ENCODE measurements around the gene MCRS1.
"Not testable (repeated sequence)": the region's sequence is repeated elsewhere in the genome, so short reads cannot be mapped to it uniquely, and the experiment has no call there.

Gene MCRS1

DNA sequence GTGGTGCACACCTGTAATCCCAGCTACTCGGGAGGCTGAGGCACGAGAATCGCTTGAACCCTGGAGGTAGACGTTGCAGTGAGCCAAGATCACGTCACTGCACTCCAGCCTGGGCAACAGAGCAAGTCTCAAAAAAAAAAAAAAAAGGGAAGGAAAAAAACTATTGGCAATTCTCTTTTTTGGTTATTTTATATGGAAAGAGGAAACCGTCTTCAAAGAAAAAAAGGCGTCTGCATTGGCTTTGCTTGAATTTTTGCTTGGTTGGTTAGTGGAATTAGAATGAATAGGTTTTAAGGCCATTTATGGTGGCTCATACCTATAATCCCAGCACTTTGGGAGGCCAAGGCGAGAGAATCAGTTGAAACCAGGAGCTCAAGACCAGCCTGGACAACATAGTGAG is 58.3 kb downstream of the MCRS1 start:
- not testable (repeated sequence) for DNase-seq

Data from stimulated activated CD4-positive, alpha-beta T cell treated with anti-CD3 and anti-CD28 coated beads, Interleukin-4, amount 100 ng/mL, for 4 hours (primary cell).